GM12872 (cell line): Measurements from ENCODE around the gene UGT1A4.

ENCODE experiments used
- TF ChIP-seq, protein P1 (sequence below): IDR thresholded peaks from 3 replicates; pipeline ENCODE4 v1.5.1; 2011; ENCODE audit warnings: low read depth, mild to moderate bottlenecking, low read length, moderate library complexity; ENCODE audit not compliant: insufficient read depth

Gene UGT1A4

GRCh38 chr2:233761040-233761769 lies 42.7 kb downstream of the UGT1A4 start:
- TF ChIP-seq, protein P1, sequence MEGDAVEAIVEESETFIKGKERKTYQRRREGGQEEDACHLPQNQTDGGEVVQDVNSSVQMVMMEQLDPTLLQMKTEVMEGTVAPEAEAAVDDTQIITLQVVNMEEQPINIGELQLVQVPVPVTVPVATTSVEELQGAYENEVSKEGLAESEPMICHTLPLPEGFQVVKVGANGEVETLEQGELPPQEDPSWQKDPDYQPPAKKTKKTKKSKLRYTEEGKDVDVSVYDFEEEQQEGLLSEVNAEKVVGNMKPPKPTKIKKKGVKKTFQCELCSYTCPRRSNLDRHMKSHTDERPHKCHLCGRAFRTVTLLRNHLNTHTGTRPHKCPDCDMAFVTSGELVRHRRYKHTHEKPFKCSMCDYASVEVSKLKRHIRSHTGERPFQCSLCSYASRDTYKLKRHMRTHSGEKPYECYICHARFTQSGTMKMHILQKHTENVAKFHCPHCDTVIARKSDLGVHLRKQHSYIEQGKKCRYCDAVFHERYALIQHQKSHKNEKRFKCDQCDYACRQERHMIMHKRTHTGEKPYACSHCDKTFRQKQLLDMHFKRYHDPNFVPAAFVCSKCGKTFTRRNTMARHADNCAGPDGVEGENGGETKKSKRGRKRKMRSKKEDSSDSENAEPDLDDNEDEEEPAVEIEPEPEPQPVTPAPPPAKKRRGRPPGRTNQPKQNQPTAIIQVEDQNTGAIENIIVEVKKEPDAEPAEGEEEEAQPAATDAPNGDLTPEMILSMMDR = no peak

GRCh38 chr2:233764264-233764663 lies 45.7 kb downstream of the UGT1A4 start:
- TF ChIP-seq, protein P1 = no peak

GRCh38 chr2:233764761-233765160 lies 46.2 kb downstream of the UGT1A4 start:
- TF ChIP-seq, protein P1 = no peak

- TF ChIP-seq, protein P1 = no peak
These were observed 47.9 kb downstream of the UGT1A4 start for GRCh38 chr2:233766416-233766815.

DNA sequence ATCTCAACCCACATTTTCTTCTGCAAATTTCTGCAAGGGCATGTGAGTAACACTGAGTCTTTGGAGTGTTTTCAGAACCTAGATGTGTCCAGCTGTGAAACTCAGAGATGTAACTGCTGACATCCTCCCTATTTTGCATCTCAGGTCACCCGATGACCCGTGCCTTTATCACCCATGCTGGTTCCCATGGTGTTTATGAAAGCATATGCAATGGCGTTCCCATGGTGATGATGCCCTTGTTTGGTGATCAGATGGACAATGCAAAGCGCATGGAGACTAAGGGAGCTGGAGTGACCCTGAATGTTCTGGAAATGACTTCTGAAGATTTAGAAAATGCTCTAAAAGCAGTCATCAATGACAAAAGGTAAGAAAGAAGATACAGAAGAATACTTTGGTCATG lies 49.5 kb downstream of the UGT1A4 start:
- TF ChIP-seq, protein P1 = no peak

DNA sequence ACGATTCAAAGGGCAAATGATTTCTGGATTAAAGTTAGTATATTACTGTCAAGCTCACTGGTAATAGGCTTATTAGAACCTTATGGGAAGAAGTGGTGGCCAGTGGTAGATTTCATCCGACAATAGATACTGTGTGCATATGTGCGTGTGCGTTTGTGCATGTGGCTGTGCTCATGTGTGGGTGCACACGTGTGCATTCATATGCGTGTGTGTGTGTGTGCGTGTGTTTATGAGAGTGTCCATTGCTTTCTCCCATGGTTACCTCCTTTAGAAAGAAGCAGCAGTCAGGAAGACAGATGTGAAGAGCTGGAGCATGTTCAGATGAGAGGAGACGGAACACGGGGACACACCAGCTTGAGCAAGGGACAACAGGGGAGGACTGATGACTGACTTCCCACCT lies 50.7 kb downstream of the UGT1A4 start:
- TF ChIP-seq, protein P1 = no peak

DNA sequence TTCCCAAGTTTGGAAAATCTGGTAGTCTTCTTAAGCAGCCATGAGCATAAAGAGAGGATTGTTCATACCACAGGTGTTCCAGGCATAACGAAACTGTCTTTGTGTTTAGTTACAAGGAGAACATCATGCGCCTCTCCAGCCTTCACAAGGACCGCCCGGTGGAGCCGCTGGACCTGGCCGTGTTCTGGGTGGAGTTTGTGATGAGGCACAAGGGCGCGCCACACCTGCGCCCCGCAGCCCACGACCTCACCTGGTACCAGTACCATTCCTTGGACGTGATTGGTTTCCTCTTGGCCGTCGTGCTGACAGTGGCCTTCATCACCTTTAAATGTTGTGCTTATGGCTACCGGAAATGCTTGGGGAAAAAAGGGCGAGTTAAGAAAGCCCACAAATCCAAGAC lies 53.6 kb downstream of the UGT1A4 start:
- TF ChIP-seq, protein P1 = no peak
